Choroid plexus epithelial cell (primary cell): ENCODE results near the gene SIRT2.

Experiments
- DNase-seq: peaks from one replicate; pipeline ENCODE4 v3.0.0-alpha.2; 2010; ENCODE audit warnings: low read depth
- H3K4me3 ChIP-seq: 2 replicates; pipeline ENCODE4 v1.5.1; 2011; ENCODE audit warnings: low read depth, mild to moderate bottlenecking, control low read depth, low read length, moderate library complexity
- TF ChIP-seq, protein P1 (sequence below): conservative IDR thresholded peaks from 2 replicates; pipeline ENCODE4 v1.5.1; 2011; ENCODE audit warnings: low read depth, mild to moderate bottlenecking, control low read depth, inconsistent platforms, low read length, moderate library complexity

SIRT2 gene

GRCh38 chr19:38845374-38846024, 53.9 kb downstream of the SIRT2 start:
- TF ChIP-seq, protein P1, sequence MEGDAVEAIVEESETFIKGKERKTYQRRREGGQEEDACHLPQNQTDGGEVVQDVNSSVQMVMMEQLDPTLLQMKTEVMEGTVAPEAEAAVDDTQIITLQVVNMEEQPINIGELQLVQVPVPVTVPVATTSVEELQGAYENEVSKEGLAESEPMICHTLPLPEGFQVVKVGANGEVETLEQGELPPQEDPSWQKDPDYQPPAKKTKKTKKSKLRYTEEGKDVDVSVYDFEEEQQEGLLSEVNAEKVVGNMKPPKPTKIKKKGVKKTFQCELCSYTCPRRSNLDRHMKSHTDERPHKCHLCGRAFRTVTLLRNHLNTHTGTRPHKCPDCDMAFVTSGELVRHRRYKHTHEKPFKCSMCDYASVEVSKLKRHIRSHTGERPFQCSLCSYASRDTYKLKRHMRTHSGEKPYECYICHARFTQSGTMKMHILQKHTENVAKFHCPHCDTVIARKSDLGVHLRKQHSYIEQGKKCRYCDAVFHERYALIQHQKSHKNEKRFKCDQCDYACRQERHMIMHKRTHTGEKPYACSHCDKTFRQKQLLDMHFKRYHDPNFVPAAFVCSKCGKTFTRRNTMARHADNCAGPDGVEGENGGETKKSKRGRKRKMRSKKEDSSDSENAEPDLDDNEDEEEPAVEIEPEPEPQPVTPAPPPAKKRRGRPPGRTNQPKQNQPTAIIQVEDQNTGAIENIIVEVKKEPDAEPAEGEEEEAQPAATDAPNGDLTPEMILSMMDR, result no peak
- no peak for DNase-seq
- H3K4me3 ChIP-seq, result no peak overlapping the region

DNA sequence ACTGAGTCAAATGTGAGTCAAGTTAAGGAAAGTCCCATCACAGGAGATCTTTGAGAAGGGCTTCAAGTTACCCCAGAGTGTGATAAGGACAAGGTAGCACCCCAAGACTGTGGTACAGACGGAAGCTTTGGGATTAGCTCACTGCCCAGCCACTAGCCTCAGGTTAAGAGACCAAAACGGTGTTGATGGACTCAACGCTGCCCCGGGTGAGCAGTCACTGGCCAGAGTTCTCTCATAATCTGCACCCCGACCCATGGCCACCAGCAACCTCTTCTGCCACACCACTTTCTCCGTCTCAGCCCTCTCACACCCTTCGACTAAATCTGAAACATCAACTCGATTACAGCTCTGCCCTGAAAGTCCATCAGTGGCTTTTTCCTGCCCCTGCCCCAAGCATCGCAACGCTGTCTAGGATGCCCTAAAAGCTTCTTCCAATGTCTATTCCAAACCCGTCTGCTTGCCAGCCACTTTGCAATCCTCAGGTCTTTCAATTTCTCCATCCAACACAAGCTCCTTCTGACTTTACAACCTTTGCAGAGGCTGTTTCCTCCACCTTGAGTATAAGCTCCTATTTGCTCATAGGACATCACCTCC, 55.2 kb downstream of the SIRT2 start:
- no peak for DNase-seq
- TF ChIP-seq, protein P1, result no peak
- no peak overlapping the region for H3K4me3 ChIP-seq

- no peak for DNase-seq
- no peak overlapping the region for H3K4me3 ChIP-seq
- TF ChIP-seq, protein P1, result no peak
These were observed 56.2 kb downstream of the SIRT2 start for GRCh38 chr19:38843175-38843758.

DNA sequence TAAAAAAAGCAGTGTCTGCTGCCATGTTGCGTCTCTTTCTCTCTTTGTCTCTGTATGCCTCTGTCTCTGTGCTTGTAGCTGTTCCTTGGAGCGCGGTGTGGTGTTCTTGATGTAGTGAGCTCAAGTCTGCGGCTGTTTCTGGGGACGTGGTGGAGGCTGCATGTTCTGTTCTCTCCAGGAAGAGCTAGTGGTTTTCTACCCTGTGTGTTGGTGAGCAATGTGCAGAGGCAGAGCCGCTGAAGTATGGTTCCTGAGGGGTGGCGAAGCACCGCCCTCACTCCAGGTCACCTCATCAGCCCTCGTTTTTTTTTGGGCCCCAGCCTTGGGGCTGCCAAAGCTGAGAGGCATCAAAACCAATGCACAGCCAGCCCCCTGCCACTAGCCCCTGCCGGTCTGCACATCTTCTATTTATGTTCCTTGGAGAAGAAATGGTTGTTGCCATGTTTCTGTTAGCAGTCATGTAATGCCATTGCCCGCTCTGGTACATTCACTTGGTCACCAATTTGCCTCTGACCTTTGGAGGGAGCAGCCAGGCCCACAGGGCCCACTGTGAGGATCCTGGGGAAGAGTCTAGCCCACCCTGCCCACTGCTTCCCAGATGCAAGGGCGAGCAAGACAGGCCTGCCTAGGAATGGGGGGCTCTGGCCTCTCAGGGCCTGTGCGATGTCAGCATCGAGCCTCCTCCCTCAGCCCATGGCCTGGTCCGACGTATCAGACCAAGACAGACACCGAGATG, 56.8 kb downstream of the SIRT2 start:
- no peak for DNase-seq
- no peak overlapping the region for H3K4me3 ChIP-seq
- TF ChIP-seq, protein P1, result no peak

DNA sequence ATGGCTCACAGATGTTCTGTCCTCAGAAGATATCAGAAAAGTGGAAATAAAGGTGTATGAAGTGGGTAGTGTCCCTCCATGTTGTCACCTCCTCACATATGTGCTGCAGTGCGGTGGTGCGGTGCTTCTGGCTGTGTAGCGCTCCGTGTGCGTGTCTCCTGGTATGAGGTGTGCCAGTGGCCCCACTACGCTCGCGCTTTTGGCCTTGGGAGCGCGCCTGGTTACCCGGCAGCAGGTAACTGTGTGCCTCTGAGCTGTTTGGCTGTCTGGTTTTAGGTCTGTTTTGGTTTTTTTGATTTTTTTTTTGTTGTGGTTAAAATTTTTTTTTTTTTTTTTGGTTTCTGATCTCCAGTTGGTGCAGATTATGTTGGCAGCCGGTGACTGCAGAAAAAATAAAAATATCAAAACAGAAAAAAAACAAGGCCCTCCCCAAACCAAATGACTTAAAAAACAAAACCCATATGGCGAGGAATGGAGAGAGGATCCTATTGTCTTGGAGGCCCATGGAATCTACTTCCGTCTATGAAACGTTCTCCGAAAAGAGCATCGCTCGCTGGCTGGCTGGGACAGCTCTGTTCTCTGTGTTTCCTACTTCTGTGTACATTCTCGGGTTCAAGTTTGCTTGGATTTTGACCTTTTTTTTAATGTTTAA, 57.5 kb downstream of the SIRT2 start:
- no peak for DNase-seq
- H3K4me3 ChIP-seq, result no peak overlapping the region
- TF ChIP-seq, protein P1, result no peak

GRCh38 chr19:38841180-38841766, 58.1 kb downstream of the SIRT2 start:
- no peak for DNase-seq

More at GRCh38 chr19:38841180-38841766, 58.1 kb downstream of the SIRT2 start:
- TF ChIP-seq, protein P1, result no peak
- H3K4me3 ChIP-seq, result no peak overlapping the region
